Neural progenitor cell (in vitro differentiated cells): Measurements from ENCODE around the gene UBR7. TPM values are rescaled to one million over a fixed set of nuclear protein-coding genes. Genes with fewer than 3 reads are reported as not detected.
A peak's percentile ranks its signal among the peaks of the same experiment; 100 is the strongest.

Experiments
- DNase-seq: peaks from one replicate; pipeline ENCODE4 v3.0.0-alpha.2; 2016; ENCODE audit warnings: low spot score
- H2AFZ ChIP-seq: fragments of 200-600 bp; sonication (generic); replicated peaks from 2 replicates; pipeline ENCODE4 v1.6.1; 2016; ENCODE audit warnings: antibody characterized with exemption
- H3F3A ChIP-seq: fragments of 200-600 bp; sonication (generic); 2 replicates; pipeline ENCODE4 v1.6.1; 2016; ENCODE audit warnings: antibody characterized with exemption, low read depth
- H3K27ac ChIP-seq: fragments of 200-600 bp; sonication (generic); 2 replicates; pipeline ENCODE4 v1.5.1; 2016; ENCODE audit warnings: mild to moderate bottlenecking
- H3K27me3 ChIP-seq: fragments of 200-600 bp; sonication (generic); 2 replicates; pipeline ENCODE4 v1.6.1; 2016; ENCODE audit warnings: mild to moderate bottlenecking, moderate library complexity
- H3K36me3 ChIP-seq: fragments of 200-600 bp; sonication (generic); 2 replicates; pipeline ENCODE4 v1.5.1; 2016
- H3K4me1 ChIP-seq: fragments of 200-600 bp; sonication (generic); 2 replicates; pipeline ENCODE4 v1.6.1; 2016; ENCODE audit warnings: mixed run types
- H3K4me2 ChIP-seq: fragments of 200-600 bp; sonication (generic); 2 replicates; pipeline ENCODE4 v1.6.1; 2016
- H3K4me3 ChIP-seq: fragments of 200-600 bp; sonication (generic); 2 replicates; pipeline ENCODE4 v1.5.1; 2016
- H3K79me2 ChIP-seq: fragments of 200-600 bp; sonication (generic); 2 replicates; pipeline ENCODE4 v1.6.1; 2016; ENCODE audit warnings: low read depth
- H3K9ac ChIP-seq: fragments of 200-600 bp; sonication (generic); 2 replicates; pipeline ENCODE4 v1.6.1; 2016
- H3K9me3 ChIP-seq: fragments of 200-600 bp; sonication (generic); 2 replicates; pipeline ENCODE4 v1.5.1; 2016; ENCODE audit warnings: low read depth
- H4K20me1 ChIP-seq: fragments of 200-600 bp; sonication (generic); 2 replicates; pipeline ENCODE4 v1.6.1; 2016; ENCODE audit warnings: low read depth
- H3K27ac Mint-ChIP-seq: 3 replicates; pipeline ENCODE4 v1.8.0; 2021; ENCODE audit warnings: mixed read lengths
- H3K27me3 Mint-ChIP-seq: 2 replicates; pipeline ENCODE4 v1.8.0; 2022; ENCODE audit warnings: low read depth, mild to moderate bottlenecking, inconsistent platforms, moderate library complexity, mixed read lengths; ENCODE audit not compliant: insufficient read depth
- H3K36me3 Mint-ChIP-seq: 3 replicates; pipeline ENCODE4 v1.8.0; 2021; ENCODE audit warnings: mixed read lengths
- H3K4me1 Mint-ChIP-seq: 3 replicates; pipeline ENCODE4 v1.8.0; 2021; ENCODE audit warnings: mixed read lengths
- H3K4me3 Mint-ChIP-seq: 3 replicates; pipeline ENCODE4 v1.8.0; 2021; ENCODE audit warnings: mild to moderate bottlenecking, moderate library complexity, mixed read lengths
- H3K9me3 Mint-ChIP-seq: 3 replicates; pipeline ENCODE4 v1.8.0; 2020; ENCODE audit warnings: mixed read lengths
- EZH2 ChIP-seq: fragments of 200-600 bp; sonication (generic); IDR thresholded peaks from 2 replicates; pipeline ENCODE4 v1.6.1; 2017; ENCODE audit warnings: antibody characterized with exemption, mild to moderate bottlenecking, moderate library complexity
- EZH2phosphoT487 ChIP-seq: fragments of 200-600 bp; sonication (generic); IDR thresholded peaks from 2 replicates; pipeline ENCODE4 v1.6.1; 2017; ENCODE audit warnings: antibody characterized with exemption
- total RNA-seq: library from RNA; depleted of rRNA; stranded (reverse); fragments of >200 nt; gene quantifications from 2 replicates; pipeline ENCODE4 v1.2.3, GENCODE V29; 2015; ENCODE audit warnings: low replicate concordance
- TF ChIP-seq, protein P1 (sequence below): fragments of 200-600 bp; sonication (generic); IDR thresholded peaks from 2 replicates; pipeline ENCODE4 v1.5.1; 2017; ENCODE audit warnings: antibody characterized with exemption, mild to moderate bottlenecking

Gene UBR7
- total RNA-seq, 1 donor from 2014 or later = 55.7 TPM

GRCh38 chr14:93207468-93208308 is 632 bp downstream of the UBR7 start:
- H3K27me3 ChIP-seq = no peaks in the 10 kb centered on the region
- H3K9me3 ChIP-seq = no peaks in the 10 kb centered on the region
- no peaks in the 10 kb centered on the region for H4K20me1 ChIP-seq
- Mint-ChIP-seq H3K27me3 (peaks cover 2% of the 10 kb centered on the region), H3K4me3 (peak overlapping the region; percentile 88), H3K4me1 (peaks cover 29% of the 10 kb centered on the region), H3K27ac (peak overlapping the region; percentile 22), H3K36me3 (peaks cover 5% of the 10 kb centered on the region), H3K9me3 (no peaks in the 10 kb centered on the region)
- peak overlapping the region; percentile 80 for H2AFZ ChIP-seq
- peaks cover 15% of the 10 kb centered on the region for H3F3A ChIP-seq
- peaks cover 11% of the 10 kb centered on the region for H3K4me1 ChIP-seq
- H3K4me2 ChIP-seq = peak overlapping the region; percentile 87
- H3K79me2 ChIP-seq = peaks cover 65% of the 10 kb centered on the region
- H3K4me3 ChIP-seq = peak overlapping the region; percentile 72
- TF ChIP-seq EZH2phosphoT487 = no peak
- no peak for TF ChIP-seq EZH2
- TF ChIP-seq, protein P1, sequence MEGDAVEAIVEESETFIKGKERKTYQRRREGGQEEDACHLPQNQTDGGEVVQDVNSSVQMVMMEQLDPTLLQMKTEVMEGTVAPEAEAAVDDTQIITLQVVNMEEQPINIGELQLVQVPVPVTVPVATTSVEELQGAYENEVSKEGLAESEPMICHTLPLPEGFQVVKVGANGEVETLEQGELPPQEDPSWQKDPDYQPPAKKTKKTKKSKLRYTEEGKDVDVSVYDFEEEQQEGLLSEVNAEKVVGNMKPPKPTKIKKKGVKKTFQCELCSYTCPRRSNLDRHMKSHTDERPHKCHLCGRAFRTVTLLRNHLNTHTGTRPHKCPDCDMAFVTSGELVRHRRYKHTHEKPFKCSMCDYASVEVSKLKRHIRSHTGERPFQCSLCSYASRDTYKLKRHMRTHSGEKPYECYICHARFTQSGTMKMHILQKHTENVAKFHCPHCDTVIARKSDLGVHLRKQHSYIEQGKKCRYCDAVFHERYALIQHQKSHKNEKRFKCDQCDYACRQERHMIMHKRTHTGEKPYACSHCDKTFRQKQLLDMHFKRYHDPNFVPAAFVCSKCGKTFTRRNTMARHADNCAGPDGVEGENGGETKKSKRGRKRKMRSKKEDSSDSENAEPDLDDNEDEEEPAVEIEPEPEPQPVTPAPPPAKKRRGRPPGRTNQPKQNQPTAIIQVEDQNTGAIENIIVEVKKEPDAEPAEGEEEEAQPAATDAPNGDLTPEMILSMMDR = peak; percentile 58
- no peaks in the 10 kb centered on the region for H3K36me3 ChIP-seq
- H3K9ac ChIP-seq = peak overlapping the region; percentile 57
- DNase-seq = peak; percentile 79
- H3K27ac ChIP-seq = peak overlapping the region; percentile 26

GRCh38 chr14:93212432-93212831 is 5.4 kb downstream of the UBR7 start:
- Mint-ChIP-seq H3K4me1 (peaks cover 18% of the 10 kb centered on the region), H3K27ac (no peak overlapping the region), H3K27me3 (no peaks in the 10 kb centered on the region), H3K4me3 (no peak overlapping the region), H3K36me3 (peaks cover 17% of the 10 kb centered on the region), H3K9me3 (no peaks in the 10 kb centered on the region)
- TF ChIP-seq EZH2phosphoT487 (no peak), EZH2 (no peak)
- TF ChIP-seq, protein P1 = no peak
- Histone ChIP-seq H3K27ac (no peak overlapping the region), H3K9ac (no peak overlapping the region), H2AFZ (no peak overlapping the region), H3K4me2 (no peak overlapping the region), H3K9me3 (no peaks in the 10 kb centered on the region), H3K79me2 (peaks cover 30% of the 10 kb centered on the region), H3K27me3 (no peaks in the 10 kb centered on the region), H4K20me1 (no peaks in the 10 kb centered on the region), H3F3A (peaks cover 4% of the 10 kb centered on the region), H3K4me3 (no peak overlapping the region), H3K4me1 (peaks cover 11% of the 10 kb centered on the region), H3K36me3 (peaks cover 11% of the 10 kb centered on the region)
- no peak for DNase-seq

- Histone ChIP-seq H3K4me2 (no peak overlapping the region), H3K36me3 (peaks cover 18% of the 10 kb centered on the region), H2AFZ (no peak overlapping the region), H3F3A (no peaks in the 10 kb centered on the region), H3K79me2 (peaks cover 11% of the 10 kb centered on the region), H3K27ac (no peak overlapping the region), H4K20me1 (no peaks in the 10 kb centered on the region), H3K27me3 (no peaks in the 10 kb centered on the region), H3K9ac (no peak overlapping the region), H3K4me3 (no peak overlapping the region), H3K9me3 (no peaks in the 10 kb centered on the region), H3K4me1 (no peaks in the 10 kb centered on the region)
- H3K9me3 Mint-ChIP-seq = no peaks in the 10 kb centered on the region
- no peak overlapping the region for H3K27ac Mint-ChIP-seq
- no peak for TF ChIP-seq EZH2
- TF ChIP-seq, protein P1 = no peak
- TF ChIP-seq EZH2phosphoT487 = no peak
- no peak overlapping the region for H3K4me3 Mint-ChIP-seq
- peaks cover under 1% of the 10 kb centered on the region for H3K4me1 Mint-ChIP-seq
- no peak for DNase-seq
- H3K27me3 Mint-ChIP-seq = no peaks in the 10 kb centered on the region
- peaks cover 22% of the 10 kb centered on the region for H3K36me3 Mint-ChIP-seq
Observed at GRCh38 chr14:93214598-93214997, 7.5 kb downstream of the UBR7 start.
